CD14-positive monocyte (primary cell): Measurements from ENCODE around the gene LRSAM1. TPM values are rescaled to one million over a fixed set of nuclear protein-coding genes. Genes with fewer than 3 reads are reported as not detected.

Source experiments
- DNase-seq, 3 donors: peaks; one replicate each; pipeline ENCODE4 v3.0.0-alpha.2; 2011 to 2022
- H2AFZ ChIP-seq: 2 replicates; pipeline ENCODE4 v1.6.0; 2012; ENCODE audit warnings: mild to moderate bottlenecking, low read depth, low read length, inconsistent platforms; ENCODE audit not compliant: insufficient read depth, poor library complexity, severe bottlenecking
- H3K27ac ChIP-seq, 2 donors: 1 replicate in 1 of 2; 2 replicates in 1 of 2; pipeline ENCODE4 v1.5.1; 2012 to 2013; ENCODE audit warnings: low read length in 2 of 2, control low read depth in 1 of 2, inconsistent platforms in 1 of 2, low read depth in 1 of 2, mild to moderate bottlenecking in 1 of 2
- H3K27me3 ChIP-seq, 2 donors: one replicate each; pipeline versions ENCODE4 v1.6.0 to v1.6.1; 2011 to 2013; ENCODE audit warnings: low read length in 2 of 2; ENCODE audit not compliant: control insufficient read depth in 2 of 2, insufficient read depth in 2 of 2
- H3K36me3 ChIP-seq, 2 donors: replicated peaks in 1 of 2; 1 replicate in 1 of 2; 2 replicates in 1 of 2; pipeline versions ENCODE4 v1.5.1 to v1.6.1; 2012 to 2013; ENCODE audit warnings: low read length in 2 of 2, control low read depth in 1 of 2, inconsistent platforms in 1 of 2, mild to moderate bottlenecking in 1 of 2; ENCODE audit not compliant: insufficient read depth in 2 of 2, control insufficient read depth in 1 of 2
- H3K4me1 ChIP-seq, 2 donors: 1 replicate in 1 of 2; 2 replicates in 1 of 2; pipeline versions ENCODE4 v1.5.1 to v1.6.1; 2012 to 2013; ENCODE audit warnings: low read length in 2 of 2, control low read depth in 1 of 2, inconsistent platforms in 1 of 2, mild to moderate bottlenecking in 1 of 2, moderate library complexity in 1 of 2; ENCODE audit not compliant: insufficient read depth in 2 of 2, control insufficient read depth in 1 of 2
- H3K4me2 ChIP-seq: replicated peaks from 2 replicates; pipeline ENCODE3; 2012; ENCODE audit warnings: low read length, moderate library complexity, mild to moderate bottlenecking; ENCODE audit not compliant: poor library complexity, severe bottlenecking; ENCODE audit errors: extremely low read depth
- H3K4me3 ChIP-seq, 3 experiments: fragments of 200-600 bp in 1 of 3; sonication (generic) in 1 of 3; replicated peaks in 1 of 3; 1 replicate in 2 of 3; 2 replicates in 1 of 3; pipeline ENCODE4 v1.5.1; 2011 to 2013; ENCODE audit warnings: low read length in 3 of 3, mild to moderate bottlenecking in 3 of 3, control low read depth in 2 of 3, low read depth in 2 of 3, inconsistent platforms in 1 of 3, moderate library complexity in 1 of 3
- H3K79me2 ChIP-seq: 2 replicates; pipeline ENCODE4 v1.6.0; 2012; ENCODE audit warnings: mild to moderate bottlenecking, control low read depth, inconsistent platforms, low read length, moderate library complexity; ENCODE audit not compliant: insufficient read depth
- H3K9ac ChIP-seq: 2 replicates; pipeline ENCODE4 v1.6.0; 2017; ENCODE audit warnings: low read length, mild to moderate bottlenecking; ENCODE audit not compliant: insufficient read depth, poor library complexity, severe bottlenecking
- H3K9me3 ChIP-seq, 2 donors: replicated peaks in 1 of 2; 1 replicate in 1 of 2; 2 replicates in 1 of 2; pipeline versions ENCODE4 v1.5.1 to v1.6.1; 2012 to 2013; ENCODE audit warnings: low read length in 2 of 2, control low read depth in 1 of 2; ENCODE audit not compliant: control insufficient read depth in 1 of 2, insufficient read depth in 1 of 2
- H4K20me1 ChIP-seq: 2 replicates; pipeline ENCODE4 v1.6.0; 2012; ENCODE audit warnings: mild to moderate bottlenecking, low read length, control low read depth, moderate library complexity; ENCODE audit not compliant: insufficient read depth
- H3K27ac Mint-ChIP-seq, 7 donors: one replicate each; pipeline ENCODE4 v1.8.0; 2020; ENCODE audit warnings: mild to moderate bottlenecking in 7 of 7, mixed read lengths in 7 of 7, moderate library complexity in 6 of 7, inconsistent platforms in 2 of 7
- H3K27me3 Mint-ChIP-seq, 3 donors: one replicate each; pipeline ENCODE4 v1.8.0; 2021 to 2022; ENCODE audit warnings: low read depth in 3 of 3, mild to moderate bottlenecking in 3 of 3, mixed read lengths in 3 of 3, moderate library complexity in 3 of 3, inconsistent platforms in 1 of 3
- H3K36me3 Mint-ChIP-seq, 2 donors: one replicate each; pipeline ENCODE4 v1.8.0; 2020; ENCODE audit warnings: mixed read lengths in 2 of 2, inconsistent platforms in 1 of 2, mild to moderate bottlenecking in 1 of 2
- H3K4me1 Mint-ChIP-seq: one replicate; pipeline ENCODE4 v1.8.0; 2020; ENCODE audit warnings: mild to moderate bottlenecking, mixed read lengths
- H3K4me3 Mint-ChIP-seq, 2 donors: one replicate each; pipeline ENCODE4 v1.8.0; 2020; ENCODE audit warnings: mild to moderate bottlenecking in 2 of 2, mixed read lengths in 2 of 2, moderate library complexity in 1 of 2
- H3K9me3 Mint-ChIP-seq, 7 donors: one replicate each; pipeline ENCODE4 v1.8.0; 2020 to 2022; ENCODE audit warnings: mixed read lengths in 7 of 7, mild to moderate bottlenecking in 6 of 7, moderate library complexity in 6 of 7, inconsistent platforms in 2 of 7
- CTCF ChIP-seq: fragments of 200-600 bp; IDR thresholded peaks from one replicate; pipeline ENCODE4 v1.8.0; 2022; ENCODE audit warnings: antibody characterized with exemption, mild to moderate bottlenecking
- WGBS: methylation state at CpG from one replicate; pipeline ENCODE4 v1.1.5; 2013; ENCODE audit warnings: missing lambda C conversion rate; ENCODE audit not compliant: insufficient coverage; 5-methylcytosine and 5-hydroxymethylcytosine counted together
- intact Hi-C, 2 donors: fragments of 100-400 bp; cut with micrococcal nuclease; formaldehyde crosslinking; loops; one replicate each; pipeline versions ENCODE4 v1.15.0 to v1.15.1; 2023
- polyA plus RNA-seq, 3 donors: library from polyadenylated mRNA; depleted of rRNA in 1 of 3; unstranded in 2 of 3; stranded (reverse) in 1 of 3; fragments of 300-500 nt in 2 of 3; fragments of >200 nt in 1 of 3; fragmentation: Illumina TruSeq in 2 of 3; gene quantifications; 1 replicate in 2 of 3; 2 replicates in 1 of 3; pipeline ENCODE4 v1.2.3, GENCODE V29; 2012 to 2021

LRSAM1 gene
- polyA plus RNA-seq, 3 donors = 6.0 to 19.8 (median 8.2) TPM

- Histone ChIP-seq H3K27ac (peak overlapping the region; percentile 78 to 87), H3K79me2 (peaks cover 5% of the 10 kb centered on the region), H4K20me1 (peaks cover 20% of the 10 kb centered on the region), H3K4me2 (no peak overlapping the region), H3K4me1 (peaks cover 37 to 39% of the 10 kb centered on the region in 2 donors), H3K9me3 (peaks cover 1 to 2% of the 10 kb centered on the region in 2 donors), H3K36me3 (peaks cover 61 to 75% of the 10 kb centered on the region in 2 donors), H3K27me3 (no peaks in the 10 kb centered on the region), H2AFZ (no peak overlapping the region), H3K9ac (no peak overlapping the region), H3K4me3 (no peak overlapping the region)
- TF ChIP-seq CTCF = no peak
- no peak overlapping the region for H3K4me3 Mint-ChIP-seq
- H3K27me3 Mint-ChIP-seq = peaks cover 2 to 6% (median 3%) of the 10 kb centered on the region in 3 donors
- intact Hi-C loops = loop anchor here in 1 of 2 donors (5.0 kb wide), 1 partner anchor 269 kb away; the partner anchor contains the start of gene CDK9
- no peak for DNase-seq
- H3K4me1 Mint-ChIP-seq = peaks cover 38% of the 10 kb centered on the region
- WGBS = 94% methylated on average over 12 of the region's 13 CpGs
- H3K36me3 Mint-ChIP-seq = peaks cover 73 to 91% of the 10 kb centered on the region in 2 donors
- peaks cover 0 to 7% (median 4%) of the 10 kb centered on the region in 7 donors for H3K9me3 Mint-ChIP-seq
- H3K27ac Mint-ChIP-seq = peak overlapping the region; percentile 90 to 96 (median 95)
Observed at GRCh38 chr9:127518091-127518856, 67.0 kb downstream of the LRSAM1 start.

GRCh38 chr9:127519301-127520166 lies 68.2 kb downstream of the LRSAM1 start:
- Histone ChIP-seq H3K27ac (peak overlapping the region; percentile 78 to 87), H3K4me1 (peaks cover 37 to 39% of the 10 kb centered on the region in 2 donors), H3K79me2 (peaks cover 5% of the 10 kb centered on the region), H3K36me3 (peaks cover 63 to 75% of the 10 kb centered on the region in 2 donors), H3K4me2 (peak overlapping the region; percentile 20), H3K9ac (peak overlapping the region; percentile 56), H4K20me1 (peaks cover 26% of the 10 kb centered on the region), H3K27me3 (no peaks in the 10 kb centered on the region), H3K4me3 (peak overlapping the region in 1 of 3 experiments; percentile 24), H3K9me3 (peaks cover 14% of the 10 kb centered on the region in 2 donors), H2AFZ (no peak overlapping the region)
- intact Hi-C loops = loop anchor here (5.0 kb wide), 3 partner anchors 38 to 268 kb away; partner anchors contain the start of gene CDK9 (in 1 of the 2)
- peak; percentile 98 to 99 (median 98) for DNase-seq
- no peak for TF ChIP-seq CTCF
- H3K36me3 Mint-ChIP-seq = peaks cover 75 to 91% of the 10 kb centered on the region in 2 donors
- 38% methylated on average over 17 of the region's 22 CpGs for WGBS
- peak overlapping the region; percentile 90 to 96 (median 95) for H3K27ac Mint-ChIP-seq
- peak overlapping the region in 1 of 2 donors; percentile 6 for H3K4me3 Mint-ChIP-seq
- H3K4me1 Mint-ChIP-seq = peaks cover 38% of the 10 kb centered on the region
- H3K27me3 Mint-ChIP-seq = peaks cover 2 to 6% (median 3%) of the 10 kb centered on the region in 3 donors
- H3K9me3 Mint-ChIP-seq = peaks cover 6 to 20% (median 13%) of the 10 kb centered on the region in 7 donors
